HUES64 (cell line): ENCODE measurements around the gene KRT23.

ENCODE experiments used
- H3K27ac ChIP-seq: 2 replicates; pipeline ENCODE4 v1.7.0; 2013; ENCODE audit warnings: low read depth, low read length, inconsistent platforms
- H3K27me3 ChIP-seq: 2 replicates; pipeline ENCODE4 v1.6.1; 2013; ENCODE audit warnings: mild to moderate bottlenecking, low read length; ENCODE audit not compliant: insufficient read depth
- H3K36me3 ChIP-seq: 2 replicates; pipeline ENCODE4 v1.6.1; 2013; ENCODE audit warnings: mild to moderate bottlenecking, low read length; ENCODE audit not compliant: insufficient read depth
- H3K4me1 ChIP-seq: 2 replicates; pipeline ENCODE4 v1.6.1; 2013; ENCODE audit warnings: mild to moderate bottlenecking, low read length, moderate library complexity; ENCODE audit not compliant: insufficient read depth
- H3K4me3 ChIP-seq: 2 replicates; pipeline ENCODE4 v1.5.1; 2013; ENCODE audit warnings: mild to moderate bottlenecking, low read length, moderate library complexity
- H3K9ac ChIP-seq: 2 replicates; pipeline ENCODE4 v1.6.1; 2013; ENCODE audit warnings: mild to moderate bottlenecking, low read depth, low read length
- H3K9me3 ChIP-seq: 2 replicates; pipeline ENCODE4 v1.6.1; 2013; ENCODE audit warnings: low read depth, low read length; ENCODE audit not compliant: insufficient read depth
- WGBS: fragments of 150-250, 120-280 bp; methylation state at CpG from one replicate; pipeline ENCODE4 v1.1.7; 2013; ENCODE audit warnings: missing lambda C conversion rate; 5-methylcytosine and 5-hydroxymethylcytosine counted together

The KRT23 gene

DNA sequence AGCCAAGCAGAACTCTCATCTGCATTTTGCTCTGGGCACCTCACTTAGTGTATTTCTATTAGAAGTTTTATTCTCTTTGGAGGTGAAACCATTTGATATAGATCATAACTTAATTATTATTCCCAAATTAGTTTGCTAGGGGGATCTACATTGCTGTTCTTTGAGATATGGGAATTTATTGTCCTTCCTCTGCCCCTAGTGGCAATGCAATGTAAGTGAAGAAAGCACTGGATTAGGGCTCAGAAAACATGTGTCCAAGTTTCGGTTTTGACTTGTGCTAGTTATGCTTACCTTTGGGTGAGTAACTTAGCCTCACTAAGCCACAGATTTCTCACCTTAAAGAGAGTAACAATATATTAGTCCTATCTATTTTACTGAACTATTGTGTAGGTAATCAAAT lies 26.4 kb upstream of the KRT23 start:
- H3K9me3 ChIP-seq = no peaks in the 10 kb centered on the region
- no peak overlapping the region for H3K9ac ChIP-seq
- H3K27me3 ChIP-seq = no peaks in the 10 kb centered on the region
- WGBS = 86% methylated on average over 1 of the region's 1 CpG
- no peak overlapping the region for H3K27ac ChIP-seq
- 0 out of 2 replicates have a peak, but pooled peaks cover 1% of the 10 kb centered on the region for H3K4me1 ChIP-seq
- no peak overlapping the region for H3K4me3 ChIP-seq
- H3K36me3 ChIP-seq = no peaks in the 10 kb centered on the region

DNA sequence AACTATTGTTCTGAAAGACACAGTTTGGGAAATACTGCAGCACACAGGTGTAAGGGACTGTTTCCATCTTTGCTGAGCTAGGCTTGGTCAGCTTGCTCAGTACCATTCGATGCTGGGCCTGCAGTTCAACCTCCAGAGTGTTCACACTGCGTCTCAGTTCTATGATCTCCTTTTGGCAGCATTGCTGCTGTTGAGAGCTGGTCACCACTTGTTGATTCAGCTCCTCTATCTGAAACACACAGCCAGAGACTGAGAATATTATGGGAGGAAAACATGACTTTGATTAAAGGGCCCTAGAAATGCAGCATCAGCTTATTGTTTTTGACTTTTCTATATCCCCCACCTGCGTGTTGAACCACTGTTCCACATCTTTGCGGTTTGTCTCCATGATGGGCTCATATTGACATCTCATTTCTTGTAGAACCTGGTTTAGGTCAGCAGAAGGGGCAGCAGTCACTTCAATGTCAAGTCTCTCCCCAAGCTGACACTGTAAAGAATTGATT lies 24.7 kb upstream of the KRT23 start:
- Histone ChIP-seq H3K4me3 (no peak overlapping the region), H3K27ac (no peak overlapping the region), H3K27me3 (no peaks in the 10 kb centered on the region), H3K4me1 (peaks cover 19% of the 10 kb centered on the region), H3K36me3 (no peaks in the 10 kb centered on the region), H3K9me3 (no peaks in the 10 kb centered on the region), H3K9ac (no peak overlapping the region)
- WGBS = 94% methylated on average over 4 of the region's 4 CpGs

DNA sequence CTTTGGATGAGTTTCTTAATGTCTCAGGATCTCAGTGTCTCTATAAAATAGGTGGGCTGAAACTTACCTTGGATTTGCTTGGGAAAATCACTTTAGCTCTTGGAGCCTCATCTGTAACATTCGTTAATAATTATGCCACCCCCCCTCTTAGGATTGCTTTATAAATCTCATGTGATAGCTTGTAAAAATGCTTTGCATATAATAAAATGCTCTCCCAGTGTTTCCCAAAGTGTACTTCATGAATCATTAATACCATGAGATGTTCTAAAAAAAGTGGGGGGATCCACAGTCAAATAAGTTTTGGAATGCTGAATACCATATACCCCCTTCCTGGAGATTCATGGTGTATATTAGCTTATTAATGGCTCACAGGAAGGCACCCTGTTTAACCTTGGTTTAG lies 24.1 kb upstream of the KRT23 start:
- no CpG with 5 or more reads among the region's 1 CpG for WGBS
- H3K4me1 ChIP-seq = peaks cover 24% of the 10 kb centered on the region
- no peaks in the 10 kb centered on the region for H3K27me3 ChIP-seq
- no peak overlapping the region for H3K9ac ChIP-seq
- no peaks in the 10 kb centered on the region for H3K36me3 ChIP-seq
- no peak overlapping the region for H3K4me3 ChIP-seq
- no peaks in the 10 kb centered on the region for H3K9me3 ChIP-seq
- no peak overlapping the region for H3K27ac ChIP-seq

DNA sequence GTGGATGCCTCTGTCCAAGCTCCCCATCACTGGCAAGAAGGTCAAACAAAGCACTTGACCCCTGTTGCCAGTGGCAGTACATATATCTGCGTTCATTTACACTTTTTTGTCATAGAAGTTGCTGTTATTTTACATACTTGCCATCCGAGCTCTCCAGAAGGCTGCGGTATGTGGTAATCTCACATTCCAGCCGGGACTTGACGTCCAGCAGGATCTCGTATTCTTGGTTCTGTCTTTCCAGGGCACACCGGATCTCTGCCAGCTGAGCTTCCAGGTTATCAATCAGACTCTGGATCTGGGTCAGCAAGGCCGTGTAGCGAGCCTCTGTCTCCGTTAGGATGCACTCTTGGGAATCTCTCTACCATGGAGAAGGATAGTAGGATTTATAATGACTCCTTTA lies 22.7 kb upstream of the KRT23 start:
- H3K4me3 ChIP-seq = no peak overlapping the region
- no peak overlapping the region for H3K27ac ChIP-seq
- no peaks in the 10 kb centered on the region for H3K9me3 ChIP-seq
- WGBS = 93% methylated on average over 10 of the region's 10 CpGs
- H3K9ac ChIP-seq = no peak overlapping the region
- peaks cover 25% of the 10 kb centered on the region for H3K4me1 ChIP-seq
- H3K36me3 ChIP-seq = no peaks in the 10 kb centered on the region
- no peaks in the 10 kb centered on the region for H3K27me3 ChIP-seq

DNA sequence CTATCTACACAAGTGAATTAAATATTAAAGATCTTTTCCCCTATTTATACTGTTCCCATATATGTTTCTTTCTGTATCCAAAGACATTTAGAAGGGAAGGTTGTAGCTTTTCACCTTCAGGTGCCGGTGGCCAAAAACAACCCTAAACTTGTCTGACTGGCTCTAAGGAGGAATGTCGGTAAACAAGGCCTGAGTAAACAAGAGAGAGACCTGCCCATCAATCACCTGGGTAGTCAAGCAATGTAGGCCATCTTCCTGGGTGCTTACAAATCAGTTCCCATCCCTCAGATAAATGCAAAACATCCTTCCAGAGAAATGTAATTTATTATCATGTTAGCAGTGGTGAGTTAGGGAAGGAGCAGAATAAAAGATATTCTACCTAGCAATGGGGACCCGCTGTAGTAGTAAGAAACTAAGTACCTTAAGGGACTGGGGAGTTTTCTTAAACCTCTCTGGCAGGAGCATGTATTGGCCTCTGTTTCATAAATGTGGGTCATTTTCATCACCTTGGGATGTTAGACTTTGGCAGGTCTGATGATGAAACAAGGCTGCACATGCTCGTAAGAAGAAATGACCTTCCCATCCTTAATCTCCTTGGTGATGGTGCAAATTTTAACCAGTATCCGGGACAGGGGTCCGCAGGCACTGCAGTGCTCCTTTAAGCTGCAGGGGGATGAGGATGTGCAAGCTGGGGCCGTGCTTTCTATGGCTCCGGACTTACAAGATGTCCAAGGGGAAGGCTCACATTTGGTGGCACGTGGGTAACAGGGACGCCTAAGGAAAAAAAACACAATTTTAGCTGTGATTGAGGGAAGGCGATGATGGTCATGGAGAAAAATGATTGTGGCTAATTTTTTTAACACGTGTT lies 20.9 kb upstream of the KRT23 start:
- H3K4me3 ChIP-seq = no peak overlapping the region
- H3K36me3 ChIP-seq = no peaks in the 10 kb centered on the region
- H3K9ac ChIP-seq = no peak overlapping the region
- H3K27me3 ChIP-seq = no peaks in the 10 kb centered on the region
- WGBS = 88% methylated on average over 11 of the region's 12 CpGs
- no peaks in the 10 kb centered on the region for H3K9me3 ChIP-seq
- H3K4me1 ChIP-seq = peaks cover 25% of the 10 kb centered on the region
- H3K27ac ChIP-seq = no peak overlapping the region

DNA sequence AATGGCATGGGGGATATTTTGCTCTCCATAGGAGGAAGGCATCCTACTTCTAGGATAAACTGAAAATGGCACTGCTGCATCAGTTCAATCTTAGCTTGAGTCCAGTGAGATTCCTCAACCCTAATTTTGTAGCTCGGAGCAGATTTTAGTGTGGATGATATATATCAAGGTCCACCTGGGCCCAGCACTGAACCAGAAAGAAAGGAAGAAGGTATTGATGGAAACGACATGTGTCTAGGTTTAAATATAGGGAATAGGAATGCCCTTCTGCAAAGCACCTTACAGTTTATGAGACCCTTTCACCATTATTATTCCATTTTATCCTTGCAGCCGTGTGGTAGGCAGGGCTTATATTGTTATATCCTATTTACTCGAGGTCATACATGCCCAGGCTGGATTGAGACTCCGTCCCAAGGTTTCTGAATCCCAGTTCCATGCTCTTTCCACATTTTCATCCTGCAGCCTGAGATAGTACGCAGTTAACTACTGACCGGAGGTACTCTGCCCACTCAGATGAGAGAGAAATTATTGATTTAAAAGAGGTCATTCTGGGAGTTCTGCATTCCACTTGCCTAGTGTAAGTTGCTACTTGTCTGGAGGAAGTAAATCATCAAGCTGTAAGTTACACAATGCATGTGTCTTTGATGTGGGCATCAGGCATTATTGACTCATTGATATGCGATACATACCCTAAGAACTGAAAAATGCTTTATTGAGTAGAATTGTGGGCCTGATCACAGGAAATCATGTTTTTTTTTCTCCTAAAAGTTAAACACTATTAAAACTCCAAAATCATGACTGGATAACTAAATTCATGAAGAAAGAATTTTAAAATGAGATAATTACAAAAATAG lies 19.2 kb upstream of the KRT23 start:
- no peaks in the 10 kb centered on the region for H3K9me3 ChIP-seq
- no peak overlapping the region for H3K9ac ChIP-seq
- H3K27ac ChIP-seq = no peak overlapping the region
- no peaks in the 10 kb centered on the region for H3K27me3 ChIP-seq
- H3K36me3 ChIP-seq = no peaks in the 10 kb centered on the region
- WGBS = 91% methylated on average over 8 of the region's 8 CpGs
- peaks cover 25% of the 10 kb centered on the region for H3K4me1 ChIP-seq
- no peak overlapping the region for H3K4me3 ChIP-seq

DNA sequence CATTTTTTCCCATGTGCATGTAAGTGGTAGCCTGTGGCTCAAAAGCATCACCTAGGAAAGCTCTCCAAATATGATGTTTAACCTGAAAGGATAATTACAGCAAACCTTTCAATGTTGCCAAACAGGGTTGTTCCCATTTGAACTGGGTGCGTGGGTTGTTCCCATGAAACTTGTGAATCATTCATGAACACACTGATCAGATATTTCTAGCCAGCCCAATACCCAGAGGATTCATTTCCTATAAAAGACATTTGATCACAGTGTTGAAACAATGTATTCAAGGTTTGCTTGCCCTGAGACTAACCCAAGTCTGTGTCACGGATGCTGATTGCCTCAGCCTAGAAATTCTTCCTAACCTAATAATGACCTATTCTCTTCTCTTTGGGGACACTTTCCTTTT lies 16.4 kb upstream of the KRT23 start:
- H3K27ac ChIP-seq = no peak overlapping the region
- no peak overlapping the region for H3K4me3 ChIP-seq
- H3K27me3 ChIP-seq = no peaks in the 10 kb centered on the region
- H3K4me1 ChIP-seq = peaks cover 24% of the 10 kb centered on the region
- H3K36me3 ChIP-seq = no peaks in the 10 kb centered on the region
- H3K9ac ChIP-seq = no peak overlapping the region
- WGBS = 96% methylated on average over 2 of the region's 2 CpGs
- no peaks in the 10 kb centered on the region for H3K9me3 ChIP-seq

DNA sequence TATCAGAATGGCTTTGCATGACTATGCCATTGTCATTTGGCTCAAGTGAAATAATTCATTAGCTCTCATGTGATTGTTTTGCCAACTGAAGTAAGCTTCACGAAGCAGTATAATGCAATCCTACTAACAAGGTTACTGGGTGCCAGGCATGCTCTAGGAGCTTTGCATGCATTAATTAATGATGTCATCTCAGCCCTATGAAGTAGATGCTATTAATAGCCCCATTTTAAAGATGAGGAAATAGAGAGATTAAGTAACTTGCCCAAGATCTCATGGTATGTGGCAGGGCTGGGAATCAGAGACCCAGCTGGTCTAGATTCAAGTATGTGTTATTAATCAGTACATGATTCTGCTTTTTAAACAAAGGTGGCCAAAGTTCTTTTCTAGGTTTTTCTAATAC lies 15.2 kb upstream of the KRT23 start:
- Histone ChIP-seq H3K4me1 (peaks cover 12% of the 10 kb centered on the region), H3K27me3 (no peaks in the 10 kb centered on the region), H3K4me3 (no peak overlapping the region), H3K27ac (no peak overlapping the region), H3K9me3 (no peaks in the 10 kb centered on the region), H3K36me3 (no peaks in the 10 kb centered on the region), H3K9ac (no peak overlapping the region)
- WGBS = 94% methylated on average over 1 of the region's 1 CpG

DNA sequence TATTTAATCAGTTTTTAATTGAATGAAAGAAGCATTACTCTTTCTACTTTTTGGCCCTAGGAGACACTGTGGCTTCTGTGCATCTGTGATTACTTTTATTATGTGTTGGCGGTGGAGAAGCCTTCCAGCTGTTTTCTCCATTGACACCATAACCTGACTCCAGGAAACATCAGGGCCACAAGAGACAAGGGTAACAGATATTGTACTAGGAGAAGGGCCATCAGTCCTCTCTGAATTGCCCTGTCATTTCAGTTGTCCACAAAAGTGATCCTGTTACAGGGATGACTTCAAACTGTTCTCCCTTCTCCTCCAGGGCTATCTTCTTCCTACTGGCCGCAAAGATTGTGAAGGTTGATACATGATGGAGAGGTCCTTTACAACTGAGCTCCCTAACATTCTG lies 14.7 kb upstream of the KRT23 start:
- H3K9me3 ChIP-seq = no peaks in the 10 kb centered on the region
- no peaks in the 10 kb centered on the region for H3K36me3 ChIP-seq
- peaks cover 7% of the 10 kb centered on the region for H3K4me1 ChIP-seq
- 100% methylated on average over 1 of the region's 2 CpGs for WGBS
- H3K9ac ChIP-seq = no peak overlapping the region
- H3K27me3 ChIP-seq = no peaks in the 10 kb centered on the region
- no peak overlapping the region for H3K4me3 ChIP-seq
- no peak overlapping the region for H3K27ac ChIP-seq

DNA sequence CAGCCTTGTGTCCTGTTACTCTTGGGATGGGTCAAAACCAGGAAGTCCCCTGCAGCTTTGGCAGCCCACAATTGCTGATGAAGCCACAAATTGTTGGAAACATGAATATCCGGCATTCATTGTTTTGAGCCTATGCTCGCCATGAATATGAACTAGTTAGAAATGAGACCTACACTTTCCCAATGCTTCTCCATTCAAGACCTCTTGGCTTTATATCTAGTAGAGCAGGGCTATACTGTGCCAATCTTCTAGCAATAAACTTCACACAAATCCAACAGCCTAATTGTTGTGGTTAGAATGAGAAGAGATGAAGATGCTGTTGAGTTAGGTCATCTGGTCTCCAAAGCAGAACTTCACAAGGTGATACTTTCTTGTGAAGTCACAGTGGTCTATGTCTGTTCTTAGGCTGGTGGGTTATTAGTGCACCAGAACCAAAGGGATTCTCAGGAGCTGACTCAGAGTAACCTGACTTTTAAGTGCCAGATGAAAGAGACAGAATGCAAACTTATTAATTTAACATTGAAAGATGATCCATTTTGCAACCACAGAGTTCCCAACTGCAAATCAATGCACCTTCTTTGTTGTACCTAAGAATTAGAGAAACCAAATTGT lies 13.7 kb upstream of the KRT23 start:
- no peak overlapping the region for H3K27ac ChIP-seq
- no peaks in the 10 kb centered on the region for H3K36me3 ChIP-seq
- H3K4me3 ChIP-seq = no peak overlapping the region
- H3K9me3 ChIP-seq = no peaks in the 10 kb centered on the region
- H3K27me3 ChIP-seq = no peaks in the 10 kb centered on the region
- 96% methylated on average over 2 of the region's 2 CpGs for WGBS
- no peaks in the 10 kb centered on the region for H3K4me1 ChIP-seq
- no peak overlapping the region for H3K9ac ChIP-seq

DNA sequence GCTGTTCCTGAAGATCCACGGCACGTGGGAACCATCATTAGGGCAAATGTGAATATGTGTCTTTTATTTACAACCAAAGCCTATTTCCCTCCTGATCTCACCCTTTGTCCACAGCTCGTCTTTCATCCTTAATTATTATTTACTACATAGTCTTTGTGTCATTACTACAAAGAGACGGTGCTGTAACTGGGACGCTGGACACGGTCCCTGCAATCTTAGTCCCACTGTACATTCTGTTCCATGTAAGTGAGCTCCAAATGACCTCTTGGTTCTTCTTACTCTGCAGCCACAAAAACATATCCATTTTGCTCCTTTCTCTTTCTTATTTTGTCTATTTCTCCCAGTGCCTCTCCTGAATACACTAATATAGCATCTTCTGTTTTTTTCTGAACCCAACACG lies 12.7 kb upstream of the KRT23 start:
- Histone ChIP-seq H3K9me3 (no peaks in the 10 kb centered on the region), H3K4me3 (no peak overlapping the region), H3K4me1 (no peaks in the 10 kb centered on the region), H3K9ac (no peak overlapping the region), H3K36me3 (no peaks in the 10 kb centered on the region), H3K27me3 (no peaks in the 10 kb centered on the region), H3K27ac (no peak overlapping the region)
- WGBS = 97% methylated on average over 5 of the region's 7 CpGs
